DND-41 (cell line): ENCODE data around the gene NKX6-1.

Experiments used
- ATAC-seq: fragments of 200-7000 bp; cut with Tn5 transposase; 3 replicates; pipeline ENCODE4 v1.9.1; 2021; ENCODE audit warnings: low read depth; ENCODE audit not compliant: insufficient read depth
- DNase-seq: peaks from one replicate; pipeline ENCODE4 v3.0.0-alpha.2; 2020
- H2AFZ ChIP-seq: 2 replicates; pipeline ENCODE4 v1.6.0; 2012; ENCODE audit warnings: low read depth, low read length
- H3K27ac ChIP-seq: 2 replicates; pipeline ENCODE4 v1.5.1; 2012; ENCODE audit warnings: low read length, inconsistent platforms
- H3K27me3 ChIP-seq: fragments of 200-600 bp; sonication (generic); 2 replicates; pipeline ENCODE4 v1.6.0; 2012; ENCODE audit warnings: low read length, mild to moderate bottlenecking, inconsistent platforms; ENCODE audit not compliant: insufficient read depth, poor library complexity
- H3K36me3 ChIP-seq: 2 replicates; pipeline ENCODE4 v1.5.1; 2012; ENCODE audit warnings: low read length, inconsistent platforms; ENCODE audit not compliant: insufficient read depth
- H3K4me1 ChIP-seq: 2 replicates; pipeline ENCODE4 v1.5.1; 2012; ENCODE audit warnings: mild to moderate bottlenecking, low read length; ENCODE audit not compliant: insufficient read depth
- H3K4me2 ChIP-seq: 2 replicates; pipeline ENCODE4 v1.6.0; 2012; ENCODE audit warnings: mild to moderate bottlenecking, moderate library complexity, low read length, inconsistent platforms; ENCODE audit not compliant: insufficient read depth
- H3K4me3 ChIP-seq, 2 experiments: fragments of 200-600 bp in 1 of 2; shearing (Covaris generic) in 1 of 2; 2 replicates each; pipeline ENCODE4 v1.5.1; 2012 to 2016; ENCODE audit warnings: inconsistent platforms in 2 of 2, low read length in 2 of 2, mild to moderate bottlenecking in 2 of 2, low read depth in 1 of 2, moderate library complexity in 1 of 2
- H3K79me2 ChIP-seq: 2 replicates; pipeline ENCODE4 v1.6.0; 2012; ENCODE audit warnings: low read length, inconsistent platforms; ENCODE audit not compliant: insufficient read depth
- H3K9ac ChIP-seq: 2 replicates; pipeline ENCODE4 v1.6.0; 2012; ENCODE audit warnings: low read depth, mild to moderate bottlenecking, inconsistent platforms, low read length, moderate library complexity
- H3K9me3 ChIP-seq: 2 replicates; pipeline ENCODE4 v1.5.1; 2012; ENCODE audit warnings: low read length, moderate library complexity, mild to moderate bottlenecking, inconsistent platforms; ENCODE audit not compliant: insufficient read depth, severe bottlenecking
- H4K20me1 ChIP-seq: 2 replicates; pipeline ENCODE4 v1.6.0; 2012; ENCODE audit warnings: low read length; ENCODE audit not compliant: insufficient read depth
- EZH2 ChIP-seq: IDR thresholded peaks from 3 replicates; pipeline ENCODE4 v1.6.1; 2012; ENCODE audit warnings: borderline replicate concordance, low read depth, mild to moderate bottlenecking, moderate library complexity, low read length, inconsistent platforms; ENCODE audit not compliant: severe bottlenecking
- TF ChIP-seq, protein P1 (sequence below): IDR thresholded peaks from 2 replicates; pipeline ENCODE4 v1.5.1; 2012; ENCODE audit warnings: borderline replicate concordance, low read length, moderate library complexity, mild to moderate bottlenecking; ENCODE audit not compliant: poor library complexity, severe bottlenecking; ENCODE audit errors: extremely low read depth

Gene NKX6-1

DNA sequence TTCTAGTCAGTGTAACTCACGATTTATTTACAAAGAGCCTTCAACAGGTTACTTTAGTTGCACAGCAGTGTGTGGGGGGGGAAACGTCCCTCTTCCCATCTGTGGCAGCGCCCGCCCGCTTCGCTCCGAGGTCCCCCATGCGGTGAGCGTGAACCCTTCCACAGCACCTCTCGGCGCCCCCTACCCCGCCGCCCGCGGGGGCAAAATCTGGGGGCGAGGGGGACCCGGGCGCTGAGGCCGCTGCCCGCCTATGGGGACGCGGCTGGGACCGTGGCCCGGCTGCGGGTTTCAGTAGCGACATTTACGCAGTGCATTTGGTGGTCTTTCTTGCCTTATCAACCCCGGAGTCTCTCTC lies 6.4 kb downstream of the NKX6-1 start:
- Histone ChIP-seq H3K27me3 (no peaks in the 10 kb centered on the region), H3K36me3 (no peaks in the 10 kb centered on the region), H3K4me3 (no peak overlapping the region), H3K79me2 (no peaks in the 10 kb centered on the region), H3K27ac (no peak overlapping the region), H3K4me2 (no peak overlapping the region), H3K9me3 (no peaks in the 10 kb centered on the region), H3K9ac (no peak overlapping the region), H2AFZ (no peak overlapping the region), H3K4me1 (no peaks in the 10 kb centered on the region), H4K20me1 (no peaks in the 10 kb centered on the region)
- no peak for ATAC-seq
- DNase-seq: no peak
- TF ChIP-seq, protein P1, sequence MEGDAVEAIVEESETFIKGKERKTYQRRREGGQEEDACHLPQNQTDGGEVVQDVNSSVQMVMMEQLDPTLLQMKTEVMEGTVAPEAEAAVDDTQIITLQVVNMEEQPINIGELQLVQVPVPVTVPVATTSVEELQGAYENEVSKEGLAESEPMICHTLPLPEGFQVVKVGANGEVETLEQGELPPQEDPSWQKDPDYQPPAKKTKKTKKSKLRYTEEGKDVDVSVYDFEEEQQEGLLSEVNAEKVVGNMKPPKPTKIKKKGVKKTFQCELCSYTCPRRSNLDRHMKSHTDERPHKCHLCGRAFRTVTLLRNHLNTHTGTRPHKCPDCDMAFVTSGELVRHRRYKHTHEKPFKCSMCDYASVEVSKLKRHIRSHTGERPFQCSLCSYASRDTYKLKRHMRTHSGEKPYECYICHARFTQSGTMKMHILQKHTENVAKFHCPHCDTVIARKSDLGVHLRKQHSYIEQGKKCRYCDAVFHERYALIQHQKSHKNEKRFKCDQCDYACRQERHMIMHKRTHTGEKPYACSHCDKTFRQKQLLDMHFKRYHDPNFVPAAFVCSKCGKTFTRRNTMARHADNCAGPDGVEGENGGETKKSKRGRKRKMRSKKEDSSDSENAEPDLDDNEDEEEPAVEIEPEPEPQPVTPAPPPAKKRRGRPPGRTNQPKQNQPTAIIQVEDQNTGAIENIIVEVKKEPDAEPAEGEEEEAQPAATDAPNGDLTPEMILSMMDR: no peak
- TF ChIP-seq EZH2: no peak

DNA sequence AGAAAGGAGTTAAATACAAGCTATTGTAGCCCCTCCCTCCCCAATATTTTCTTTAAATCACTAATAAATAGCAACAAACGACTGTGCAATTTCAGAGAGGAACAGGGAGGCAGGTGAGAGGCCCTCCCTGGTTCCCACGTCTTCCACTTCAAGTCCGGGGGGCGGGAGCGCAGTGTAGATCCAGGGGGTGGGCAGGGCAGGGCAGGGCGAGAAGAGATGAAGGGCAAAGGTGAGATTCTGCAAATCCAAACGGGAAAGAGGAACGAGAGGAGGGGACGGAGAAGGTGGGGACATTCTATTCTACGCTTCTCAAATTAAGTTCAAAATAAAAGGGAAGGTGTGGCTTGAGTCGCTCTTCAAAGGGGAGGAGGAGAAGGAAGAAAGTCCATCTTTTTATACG lies 6.8 kb downstream of the NKX6-1 start:
- Histone ChIP-seq H3K36me3 (no peaks in the 10 kb centered on the region), H3K27me3 (no peaks in the 10 kb centered on the region), H3K4me2 (no peak overlapping the region), H3K9me3 (no peaks in the 10 kb centered on the region), H3K79me2 (no peaks in the 10 kb centered on the region), H3K9ac (no peak overlapping the region), H2AFZ (no peak overlapping the region), H3K4me1 (no peaks in the 10 kb centered on the region), H3K4me3 (no peak overlapping the region), H4K20me1 (no peaks in the 10 kb centered on the region), H3K27ac (no peak overlapping the region)
- ATAC-seq (no peak), DNase-seq (no peak)
- TF ChIP-seq, protein P1: no peak
- TF ChIP-seq EZH2: no peak

DNA sequence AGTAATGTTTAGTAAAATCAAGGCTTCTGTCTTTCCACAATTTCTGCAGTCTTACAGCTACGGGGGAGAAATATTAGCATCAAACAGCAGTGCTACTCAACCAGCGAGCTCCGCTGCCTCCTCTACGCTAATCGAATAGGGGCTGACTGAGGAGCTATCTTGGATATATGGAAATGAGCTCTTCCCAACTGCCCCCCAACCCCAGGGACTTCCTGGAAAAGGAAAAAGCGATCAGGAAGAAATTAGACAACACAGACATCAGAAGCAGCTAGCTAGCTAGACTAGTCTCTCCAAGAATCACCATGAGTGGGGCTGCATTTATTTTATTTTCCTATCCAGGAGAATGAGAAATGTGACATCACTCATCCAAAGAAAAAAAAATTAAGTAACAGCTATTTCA lies 7.6 kb downstream of the NKX6-1 start:
- no peak for ATAC-seq
- H3K79me2 ChIP-seq: no peaks in the 10 kb centered on the region
- H3K9me3 ChIP-seq: no peaks in the 10 kb centered on the region
- DNase-seq: no peak
- no peaks in the 10 kb centered on the region for H3K4me1 ChIP-seq
- no peaks in the 10 kb centered on the region for H3K27me3 ChIP-seq
- no peak overlapping the region for H3K4me2 ChIP-seq
- TF ChIP-seq, protein P1: no peak
- TF ChIP-seq EZH2: no peak
- no peak overlapping the region for H3K27ac ChIP-seq
- no peaks in the 10 kb centered on the region for H3K36me3 ChIP-seq
- H3K9ac ChIP-seq: no peak overlapping the region
- no peak overlapping the region for H2AFZ ChIP-seq
- no peaks in the 10 kb centered on the region for H4K20me1 ChIP-seq
- H3K4me3 ChIP-seq: no peak overlapping the region

DNA sequence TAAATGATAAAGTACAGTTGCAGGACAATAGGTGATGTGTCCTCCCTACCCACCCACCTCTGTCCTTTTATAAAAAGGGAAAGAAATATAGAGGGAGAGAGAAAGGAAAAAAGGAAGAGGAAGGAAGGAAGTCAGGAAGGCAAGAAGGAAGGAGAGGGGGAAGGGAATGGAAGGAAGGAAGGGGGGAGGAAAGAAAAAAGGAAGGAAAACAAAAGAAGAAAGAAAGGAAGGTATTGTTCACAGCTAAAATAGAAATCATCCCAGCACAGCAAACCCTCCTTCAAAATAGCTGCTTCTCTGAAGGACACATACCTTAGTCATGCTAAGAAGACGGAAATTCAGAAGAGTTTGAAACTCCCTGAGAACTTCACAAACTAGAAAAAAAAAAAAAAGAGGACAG lies 8.4 kb downstream of the NKX6-1 start:
- H3K9ac ChIP-seq: no peak overlapping the region
- no peak for DNase-seq
- no peaks in the 10 kb centered on the region for H3K27me3 ChIP-seq
- H3K4me3 ChIP-seq: no peak overlapping the region
- ATAC-seq: no peak
- H4K20me1 ChIP-seq: no peaks in the 10 kb centered on the region
- no peak overlapping the region for H3K4me2 ChIP-seq
- no peaks in the 10 kb centered on the region for H3K36me3 ChIP-seq
- H3K4me1 ChIP-seq: no peaks in the 10 kb centered on the region
- no peak overlapping the region for H3K27ac ChIP-seq
- H3K79me2 ChIP-seq: no peaks in the 10 kb centered on the region
- H3K9me3 ChIP-seq: no peaks in the 10 kb centered on the region
- H2AFZ ChIP-seq: no peak overlapping the region
- TF ChIP-seq, protein P1: no peak
- no peak for TF ChIP-seq EZH2
